ENCODE results near the gene NAPB.
A peak's percentile ranks its signal among the peaks of the same experiment; 100 is the strongest.

Gene NAPB

DNA sequence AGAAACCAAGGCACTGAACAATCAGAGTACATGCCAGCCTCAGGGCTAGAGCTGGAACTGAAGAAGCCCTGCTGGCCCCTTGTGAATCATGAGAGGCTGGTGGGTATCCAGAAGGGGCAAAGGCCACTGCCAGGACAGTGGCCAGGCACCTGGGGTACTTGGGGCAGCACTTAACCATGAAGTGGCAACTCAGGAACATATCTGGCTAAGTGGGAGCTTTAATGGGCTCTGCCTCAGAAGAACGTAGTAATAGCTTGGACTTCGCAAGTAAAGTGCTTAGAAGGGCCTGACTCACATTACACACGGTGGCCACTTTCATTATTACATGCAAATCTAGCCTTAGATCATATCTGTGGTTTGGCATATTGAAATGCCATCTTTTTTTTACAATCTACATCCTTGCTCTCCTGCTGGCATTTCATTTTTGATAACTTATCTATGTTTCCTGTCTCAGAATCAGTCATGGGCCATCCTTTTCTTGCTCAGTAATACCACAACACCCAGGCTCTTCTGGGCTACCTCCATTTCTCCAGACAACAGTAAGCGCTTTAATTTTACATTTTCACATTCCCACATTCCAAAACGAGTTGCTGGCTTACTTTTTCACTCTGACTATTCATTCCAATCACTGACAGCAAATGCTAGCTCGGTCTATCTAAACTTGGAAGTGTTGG, 21.6 kb downstream of the NAPB start:
- no peaks in the 10 kb centered on the region for H3K27me3 Mint-ChIP-seq
- H3K4me3 Mint-ChIP-seq: no peak overlapping the region
- peaks cover 13% of the 10 kb centered on the region for H3K36me3 Mint-ChIP-seq
- peak overlapping the region; percentile 25 for H3K27ac Mint-ChIP-seq
- peak; percentile 68 for ATAC-seq
- no peaks in the 10 kb centered on the region for H3K9me3 Mint-ChIP-seq
- H3K4me1 Mint-ChIP-seq: peaks cover 8% of the 10 kb centered on the region

GRCh38 chr20:23397961-23398360, 23.3 kb downstream of the NAPB start:
- no peak overlapping the region for H3K4me3 Mint-ChIP-seq
- ATAC-seq: no peak
- peaks cover 8% of the 10 kb centered on the region for H3K4me1 Mint-ChIP-seq
- H3K9me3 Mint-ChIP-seq: no peaks in the 10 kb centered on the region
- H3K27ac Mint-ChIP-seq: peak overlapping the region; percentile 7
- peaks cover 30% of the 10 kb centered on the region for H3K36me3 Mint-ChIP-seq
- no peaks in the 10 kb centered on the region for H3K27me3 Mint-ChIP-seq

GRCh38 chr20:23396950-23397627, 24.2 kb downstream of the NAPB start:
- H3K27ac Mint-ChIP-seq: no peak overlapping the region
- H3K4me1 Mint-ChIP-seq: peaks cover 8% of the 10 kb centered on the region
- no peak overlapping the region for H3K4me3 Mint-ChIP-seq
- peaks cover 32% of the 10 kb centered on the region for H3K36me3 Mint-ChIP-seq
- no peak for ATAC-seq
- no peaks in the 10 kb centered on the region for H3K9me3 Mint-ChIP-seq
- no peaks in the 10 kb centered on the region for H3K27me3 Mint-ChIP-seq

- no peak for ATAC-seq
- peaks cover 5% of the 10 kb centered on the region for H3K4me1 Mint-ChIP-seq
These were observed 27.1 kb downstream of the NAPB start for GRCh38 chr20:23393996-23394775.

GRCh38 chr20:23391707-23392310, 29.5 kb downstream of the NAPB start:
- Mint-ChIP-seq H3K27me3 (no peaks in the 10 kb centered on the region), H3K4me1 (peaks cover 5% of the 10 kb centered on the region), H3K36me3 (peaks cover 62% of the 10 kb centered on the region), H3K27ac (no peak overlapping the region), H3K4me3 (no peak overlapping the region), H3K9me3 (no peaks in the 10 kb centered on the region)
- ATAC-seq: no peak

More at GRCh38 chr20:23393996-23394775, 27.1 kb downstream of the NAPB start:
- Mint-ChIP-seq H3K4me3 (no peak overlapping the region), H3K27ac (no peak overlapping the region), H3K27me3 (no peaks in the 10 kb centered on the region), H3K36me3 (peaks cover 48% of the 10 kb centered on the region), H3K9me3 (no peaks in the 10 kb centered on the region)

DNA sequence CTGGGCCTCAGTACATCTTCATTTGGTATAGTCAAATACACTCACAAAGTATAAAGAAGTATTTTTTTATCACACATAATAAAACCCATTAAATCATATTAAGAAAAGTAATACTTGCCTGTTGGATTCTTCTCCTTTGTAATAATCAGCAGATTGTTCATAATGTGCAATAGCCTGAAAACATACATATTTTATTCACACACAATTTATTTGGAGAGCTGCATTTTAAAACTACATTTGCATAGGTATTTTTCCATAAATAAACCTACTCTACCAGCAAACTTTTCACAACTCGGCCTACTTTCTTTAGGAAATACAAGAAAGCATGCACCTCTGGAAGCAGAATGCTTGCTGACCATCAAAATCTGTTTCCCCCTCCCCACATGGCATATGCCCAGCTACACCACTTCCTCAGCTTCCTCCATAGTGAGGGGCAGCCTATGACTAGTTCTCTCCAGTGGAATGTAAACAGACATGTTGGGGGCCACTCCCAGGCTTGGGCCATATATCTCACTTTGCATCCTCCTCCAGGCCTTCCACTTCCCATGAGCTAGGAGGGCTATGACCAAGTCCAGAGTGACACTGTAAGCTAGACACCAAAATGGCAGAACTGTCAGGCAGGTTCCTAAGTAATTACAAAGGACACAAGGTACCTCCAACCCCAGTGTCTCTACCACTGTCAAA, 31.1 kb downstream of the NAPB start:
- Mint-ChIP-seq H3K36me3 (peaks cover 76% of the 10 kb centered on the region), H3K27ac (no peak overlapping the region)

DNA sequence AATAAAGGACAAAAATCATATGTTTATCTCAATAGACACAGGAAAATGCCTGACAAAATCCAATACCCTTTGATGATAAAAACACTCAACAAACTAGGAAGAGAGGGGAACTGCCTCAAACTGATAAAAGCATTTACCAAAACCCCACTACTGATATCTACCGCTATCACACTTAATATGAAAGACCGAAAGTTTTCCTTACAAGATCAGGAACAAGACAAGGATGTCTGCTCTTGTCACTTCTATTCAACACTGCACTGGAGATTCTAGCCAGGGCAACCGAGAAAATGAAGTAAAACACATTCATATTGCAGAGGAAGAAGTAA, 34.2 kb downstream of the NAPB start:
- H3K27ac Mint-ChIP-seq: no peak overlapping the region
- no peaks in the 10 kb centered on the region for H3K27me3 Mint-ChIP-seq
- H3K9me3 Mint-ChIP-seq: peaks cover 3% of the 10 kb centered on the region
- no peak overlapping the region for H3K4me3 Mint-ChIP-seq
- peaks cover 82% of the 10 kb centered on the region for H3K36me3 Mint-ChIP-seq
- no peak for ATAC-seq
- peaks cover 5% of the 10 kb centered on the region for H3K4me1 Mint-ChIP-seq

More for the DNA sequence above, 31.1 kb downstream of the NAPB start:
- Mint-ChIP-seq H3K4me1 (peaks cover 5% of the 10 kb centered on the region), H3K4me3 (no peak overlapping the region), H3K9me3 (no peaks in the 10 kb centered on the region), H3K27me3 (no peaks in the 10 kb centered on the region)
- ATAC-seq: no peak

DNA sequence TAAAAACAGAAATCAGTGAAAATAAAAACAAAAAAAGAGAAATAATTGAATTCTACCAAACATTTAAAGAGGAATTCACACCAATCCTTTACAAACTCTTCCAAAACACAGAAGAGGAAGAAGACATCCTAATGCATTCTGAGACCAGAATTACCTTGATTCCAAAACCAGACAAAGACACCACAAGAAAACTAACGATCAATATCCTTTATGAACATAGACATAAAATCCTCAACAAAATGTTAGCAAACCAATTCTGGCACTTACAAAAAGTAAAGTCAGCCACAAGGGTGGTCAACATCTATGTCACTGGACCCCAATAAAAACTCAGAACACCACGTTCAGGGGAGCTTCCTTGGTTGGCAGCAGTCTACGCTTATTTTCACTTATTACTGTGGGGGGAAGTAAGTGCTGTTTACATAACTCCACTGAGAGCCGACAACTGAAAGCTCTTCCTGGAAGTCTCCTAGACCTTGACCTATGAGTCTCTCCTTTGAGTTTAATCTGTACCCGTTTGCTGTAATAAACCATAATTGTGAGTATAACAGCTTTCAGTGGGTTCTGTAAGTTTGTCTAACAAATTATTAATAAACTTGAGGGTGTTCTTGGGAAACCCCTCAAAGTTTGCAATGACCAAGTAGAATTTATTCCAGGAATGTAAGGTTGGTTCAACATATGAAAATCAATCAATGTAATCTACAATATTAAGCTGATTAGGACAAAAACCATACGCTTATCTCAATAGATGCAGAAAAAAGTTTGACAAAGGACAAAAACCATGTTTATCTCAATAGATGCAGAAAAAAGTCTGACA, 34.8 kb downstream of the NAPB start:
- peaks cover 3% of the 10 kb centered on the region for H3K9me3 Mint-ChIP-seq
- no peak overlapping the region for H3K27ac Mint-ChIP-seq
- ATAC-seq: no peak
- no peaks in the 10 kb centered on the region for H3K27me3 Mint-ChIP-seq
- no peaks in the 10 kb centered on the region for H3K4me1 Mint-ChIP-seq
- H3K36me3 Mint-ChIP-seq: peaks cover 84% of the 10 kb centered on the region
- no peak overlapping the region for H3K4me3 Mint-ChIP-seq

- peaks cover 66% of the 10 kb centered on the region for H3K36me3 Mint-ChIP-seq
- no peak overlapping the region for H3K27ac Mint-ChIP-seq
- ATAC-seq: no peak
- H3K4me1 Mint-ChIP-seq: no peaks in the 10 kb centered on the region
- no peaks in the 10 kb centered on the region for H3K27me3 Mint-ChIP-seq
- peaks cover 3% of the 10 kb centered on the region for H3K9me3 Mint-ChIP-seq
- H3K4me3 Mint-ChIP-seq: no peak overlapping the region
These were observed 39.4 kb downstream of the NAPB start for GRCh38 chr20:23381876-23382275.

DNA sequence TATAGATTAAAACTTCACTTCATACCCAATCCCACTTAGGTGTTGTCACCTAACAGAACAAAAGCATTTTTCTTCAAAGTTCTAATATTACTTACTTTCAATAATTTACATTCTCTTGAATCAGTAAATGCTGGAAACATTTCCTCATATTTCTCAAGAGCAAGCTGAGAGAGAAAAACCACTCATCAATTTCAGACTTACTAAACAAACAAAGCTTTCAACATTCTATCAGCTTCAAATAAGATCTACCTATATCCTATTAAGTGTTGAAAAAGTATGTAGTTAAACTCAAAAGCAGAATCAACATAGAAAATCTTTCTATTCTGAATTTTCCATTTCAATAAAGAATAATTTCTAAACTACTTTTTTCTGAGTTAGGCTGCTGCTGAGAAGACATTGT, 41.5 kb downstream of the NAPB start:
- Mint-ChIP-seq H3K36me3 (peaks cover 64% of the 10 kb centered on the region), H3K27ac (no peak overlapping the region), H3K9me3 (peaks cover 3% of the 10 kb centered on the region), H3K4me1 (no peaks in the 10 kb centered on the region), H3K27me3 (no peaks in the 10 kb centered on the region), H3K4me3 (no peak overlapping the region)
- ATAC-seq: no peak

DNA sequence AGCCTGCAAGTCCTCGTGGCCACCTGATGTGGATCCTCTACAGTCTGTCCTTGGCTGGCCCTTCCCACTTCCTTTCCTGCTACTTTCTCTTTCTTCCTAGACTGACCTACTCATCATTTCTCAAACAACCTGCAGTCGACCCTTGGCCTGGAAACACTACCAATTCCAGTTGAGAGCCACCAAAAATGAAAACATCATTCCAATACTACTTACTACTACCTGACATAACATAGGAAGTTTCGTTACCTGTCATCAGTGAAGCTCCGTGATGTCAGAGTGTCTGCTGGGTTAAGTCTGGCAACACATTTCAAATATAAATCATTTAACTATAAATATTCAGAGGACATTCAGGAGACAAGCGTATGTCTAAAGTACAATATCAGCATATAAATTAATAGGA, 45.5 kb downstream of the NAPB start:
- no peak overlapping the region for H3K27ac Mint-ChIP-seq
- no peak for ATAC-seq
- no peaks in the 10 kb centered on the region for H3K27me3 Mint-ChIP-seq
- no peak overlapping the region for H3K4me3 Mint-ChIP-seq
- H3K4me1 Mint-ChIP-seq: no peaks in the 10 kb centered on the region
- peaks cover 40% of the 10 kb centered on the region for H3K36me3 Mint-ChIP-seq
- no peaks in the 10 kb centered on the region for H3K9me3 Mint-ChIP-seq

- no peaks in the 10 kb centered on the region for H3K27me3 Mint-ChIP-seq
- no peak for ATAC-seq
- no peaks in the 10 kb centered on the region for H3K4me1 Mint-ChIP-seq
- H3K4me3 Mint-ChIP-seq: no peak overlapping the region
- no peak overlapping the region for H3K27ac Mint-ChIP-seq
- H3K36me3 Mint-ChIP-seq: peaks cover 46% of the 10 kb centered on the region
- no peaks in the 10 kb centered on the region for H3K9me3 Mint-ChIP-seq
These were observed 46.8 kb downstream of the NAPB start for GRCh38 chr20:23374441-23374840.

DNA sequence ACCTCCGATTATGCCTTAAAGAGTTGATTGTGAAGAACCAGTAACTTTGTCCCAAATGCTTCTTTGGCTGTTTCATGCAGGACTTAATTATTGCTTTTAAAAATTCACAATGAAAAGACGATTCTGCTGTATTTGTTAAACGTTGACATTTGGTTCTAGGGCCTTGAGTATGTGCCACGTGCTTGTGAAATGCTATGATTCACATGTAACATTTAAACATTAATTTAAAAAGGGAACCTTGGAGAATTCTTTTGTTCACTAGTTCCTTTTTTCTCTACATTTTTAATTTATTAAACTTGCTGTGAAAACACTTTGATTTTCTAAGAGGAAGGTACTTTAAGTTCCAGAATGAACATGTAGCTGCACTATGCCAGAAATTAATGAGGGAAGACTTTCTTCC, 49.8 kb downstream of the NAPB start:
- Mint-ChIP-seq H3K27ac (no peak overlapping the region), H3K9me3 (no peaks in the 10 kb centered on the region), H3K36me3 (peaks cover 45% of the 10 kb centered on the region), H3K27me3 (no peaks in the 10 kb centered on the region), H3K4me3 (no peak overlapping the region), H3K4me1 (peaks cover 6% of the 10 kb centered on the region)
- ATAC-seq: no peak

DNA sequence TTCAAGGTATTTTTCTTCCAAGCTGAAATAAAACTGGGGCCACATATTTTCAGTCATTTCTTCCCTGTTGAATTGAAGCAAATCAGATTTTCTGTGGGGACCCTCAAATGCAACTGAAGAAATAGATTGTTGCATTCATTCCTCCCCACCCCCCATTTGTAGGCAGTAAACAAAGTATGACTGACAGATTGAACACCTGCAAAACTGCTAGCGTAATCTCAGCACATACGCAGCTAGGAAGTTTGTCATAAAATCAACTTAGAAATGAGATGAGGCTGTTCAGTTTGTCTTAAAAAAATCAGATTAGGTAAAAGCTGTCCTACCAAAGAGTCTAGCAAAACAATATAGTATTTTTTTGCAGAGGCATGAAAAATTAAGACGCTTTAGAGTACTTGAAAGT, 50.4 kb downstream of the NAPB start:
- no peak for ATAC-seq
- Mint-ChIP-seq H3K4me3 (no peak overlapping the region), H3K27ac (no peak overlapping the region), H3K4me1 (peaks cover 12% of the 10 kb centered on the region), H3K36me3 (peaks cover 42% of the 10 kb centered on the region), H3K9me3 (no peaks in the 10 kb centered on the region), H3K27me3 (no peaks in the 10 kb centered on the region)

Measured in stimulated activated memory B cell treated with anti-CD40 and anti-IgM and Interleukin-4, amounts not matched to agents 10 μg/mL and 1 μg/mL and 100 μg/mL, for 72 hours (primary cell).